Measurements from ENCODE around the gene SMPD4.
A peak's percentile ranks its signal among the peaks of the same experiment; 100 is the strongest.
"Not testable (repeated sequence)": the region's sequence is repeated elsewhere in the genome, so short reads cannot be mapped to it uniquely, and the experiment has no call there.

SMPD4 gene

DNA sequence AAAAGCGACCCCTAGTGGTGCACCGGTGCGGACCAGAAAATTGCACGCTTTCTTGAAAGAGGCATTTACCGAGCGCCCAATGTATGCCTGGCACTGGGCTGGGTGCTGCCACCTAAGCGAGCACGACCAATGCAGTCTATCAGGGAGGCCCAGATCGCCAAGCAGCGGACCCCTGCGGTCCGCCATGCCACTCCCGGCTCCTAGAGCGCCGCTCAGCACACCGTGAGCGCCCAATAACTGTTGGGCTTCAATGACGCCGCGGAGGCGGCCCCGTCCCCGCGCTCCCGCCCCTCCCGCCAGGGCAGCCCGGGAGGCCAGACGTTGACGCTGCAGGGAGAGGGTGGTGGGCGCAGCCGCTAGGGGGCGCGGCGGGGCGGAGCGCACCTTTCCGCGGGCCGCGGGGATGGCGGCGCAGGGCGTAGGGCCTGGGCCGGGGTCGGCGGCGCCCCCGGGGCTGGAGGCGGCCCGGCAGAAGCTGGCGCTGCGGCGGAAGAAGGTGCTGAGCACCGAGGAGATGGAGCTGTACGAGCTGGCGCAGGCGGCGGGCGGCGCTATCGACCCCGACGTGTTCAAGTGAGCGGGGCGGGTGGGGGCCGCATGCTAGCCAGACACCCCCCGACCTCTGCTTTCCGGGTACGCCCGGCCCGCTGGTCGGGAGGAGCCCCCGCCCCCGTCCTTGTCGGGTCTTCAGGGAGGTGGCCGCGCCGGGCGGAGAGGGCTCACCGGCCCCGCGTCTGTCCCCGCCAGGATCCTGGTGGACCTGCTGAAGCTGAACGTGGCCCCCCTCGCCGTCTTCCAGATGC lies 679 bp upstream of the SMPD4 start, which contains the start of gene MZT2B:
Gene MZT2B, plus strand, starts transcription at position 383 of the 803 bp plus-strand sequence. Its CDS starts 21 bp downstream, at position 404.
- TF ChIP-seq CTCF (IDR thresholded peaks at IDR 0.05) = peak; percentile 59
- Mint-ChIP-seq H3K4me1 (peaks cover 24% of the 10 kb centered on the region), H3K27ac (peak within 1 kb of the TSS; percentile 95), H3K4me3 (peak within 1 kb of the TSS; percentile 93), H3K36me3 (ENCODE audit: low read depth) (peaks cover 13% of the 10 kb centered on the region)
- DNase-seq = peak; percentile 92
- not testable (repeated sequence) for H3K9me3 Mint-ChIP-seq; H3K27me3 Mint-ChIP-seq (ENCODE audit: low read depth, poor library complexity)

GRCh38 chr2:130180404-130181324 lies 738 bp downstream of the SMPD4 start:
- H3K9me3 Mint-ChIP-seq; DNase-seq; H3K27me3 Mint-ChIP-seq (ENCODE audit: low read depth, poor library complexity): not testable (repeated sequence)
- Mint-ChIP-seq H3K4me1 (peaks cover 24% of the 10 kb centered on the region), H3K27ac (peak overlapping the region; percentile 95), H3K4me3 (peak overlapping the region; percentile 93), H3K36me3 (ENCODE audit: low read depth) (peaks cover 11% of the 10 kb centered on the region)

GRCh38 chr2:130174866-130175265 lies 6.5 kb downstream of the SMPD4 start:
- not testable (repeated sequence) for H3K27me3 Mint-ChIP-seq (ENCODE audit: low read depth, poor library complexity); H3K27ac Mint-ChIP-seq; DNase-seq; H3K4me3 Mint-ChIP-seq; H3K9me3 Mint-ChIP-seq; H3K4me1 Mint-ChIP-seq
- peaks cover 34% of the 10 kb centered on the region for H3K36me3 Mint-ChIP-seq (ENCODE audit: low read depth)

GRCh38 chr2:130169896-130170295 lies 11.5 kb downstream of the SMPD4 start:
- TF ChIP-seq CTCF (IDR thresholded peaks at IDR 0.05) = no peak
- Mint-ChIP-seq H3K9me3 (no peaks in the 10 kb centered on the region), H3K27me3 (ENCODE audit: low read depth, poor library complexity) (no peaks in the 10 kb centered on the region), H3K27ac (no peak overlapping the region), H3K36me3 (ENCODE audit: low read depth) (peaks cover 58% of the 10 kb centered on the region), H3K4me3 (no peak overlapping the region), H3K4me1 (no peaks in the 10 kb centered on the region)
- no peak for DNase-seq

- H3K27ac Mint-ChIP-seq; DNase-seq; H3K4me1 Mint-ChIP-seq; H3K9me3 Mint-ChIP-seq; H3K27me3 Mint-ChIP-seq (ENCODE audit: low read depth, poor library complexity); H3K4me3 Mint-ChIP-seq: not testable (repeated sequence)
- peaks cover 65% of the 10 kb centered on the region for H3K36me3 Mint-ChIP-seq (ENCODE audit: low read depth)
Observed at GRCh38 chr2:130169163-130169562, 12.2 kb downstream of the SMPD4 start.

- H3K4me1 Mint-ChIP-seq; H3K9me3 Mint-ChIP-seq; DNase-seq; H3K27ac Mint-ChIP-seq; H3K4me3 Mint-ChIP-seq; H3K27me3 Mint-ChIP-seq (ENCODE audit: low read depth, poor library complexity): not testable (repeated sequence)
- H3K36me3 Mint-ChIP-seq (ENCODE audit: low read depth) = peaks cover 60% of the 10 kb centered on the region
Observed at GRCh38 chr2:130166611-130167010, 14.8 kb downstream of the SMPD4 start.

- H3K36me3 Mint-ChIP-seq (ENCODE audit: low read depth) = peaks cover 56% of the 10 kb centered on the region
- TF ChIP-seq CTCF (IDR thresholded peaks at IDR 0.05) = no peak
Observed at GRCh38 chr2:130165293-130166016, 15.9 kb downstream of the SMPD4 start.

More at GRCh38 chr2:130165293-130166016, 15.9 kb downstream of the SMPD4 start:
- Mint-ChIP-seq H3K4me3 (no peak overlapping the region), H3K4me1 (peaks cover 8% of the 10 kb centered on the region), H3K27ac (no peak overlapping the region), H3K9me3 (no peaks in the 10 kb centered on the region), H3K27me3 (ENCODE audit: low read depth, poor library complexity) (no peaks in the 10 kb centered on the region)
- DNase-seq = no peak
